ENCODE data around the gene SUPT4H1. TPM values are rescaled to one million over a fixed set of nuclear protein-coding genes. Genes with fewer than 3 reads are reported as not detected.

Gene SUPT4H1
- total and polyA plus RNA-seq, 9 of the 15 experiments (the other 6 are each of a cell fraction or from before 2014, with no cell fraction given) = 62.1 to 320 (median 117) TPM

GRCh38 chr17:58335779-58336455, 16.1 kb downstream of the SUPT4H1 start (continued):
- no peak for TF ChIP-seq ZNF609 (CRISPR knock-in tag; IDR thresholded peaks at IDR 0.05; ENCODE audit: borderline replicate concordance)
- TF ChIP-seq SMAD4 (CRISPR knock-in tag; conservative IDR thresholded peaks at IDR 0.05) = peak; percentile 88
- no peak for TF ChIP-seq PHF21A (IDR thresholded peaks at IDR 0.05; ENCODE audit: borderline replicate concordance, low read depth)
- no peak for TF ChIP-seq ZKSCAN8 (CRISPR knock-in tag; IDR thresholded peaks at IDR 0.05)
- no peak for TF ChIP-seq GABPB2 (CRISPR knock-in tag; conservative IDR thresholded peaks at IDR 0.05)
- TF ChIP-seq SMARCC2 (IDR thresholded peaks at IDR 0.05; ENCODE audit: low read depth) = peak; percentile 28; the same call in 1 of the 2 replicates
- TF ChIP-seq MLLT1 (IDR thresholded peaks at IDR 0.05) = peak; percentile 37 to 75; a peak in 3 of 4 replicates
- no peak for TF ChIP-seq IRF9 (tag; IDR thresholded peaks at IDR 0.05)
- no peak for TF ChIP-seq CHD2 (IDR thresholded peaks at IDR 0.05; ENCODE audit: low read depth, low read length)
- TF ChIP-seq ATF1 (CRISPR knock-in tag; IDR thresholded peaks at IDR 0.05) = no peak
- TF ChIP-seq ATF1 (tag; IDR thresholded peaks at IDR 0.05) = peak; percentile 17; the same call in 1 of the 2 replicates
- peak; percentile 33; the same call in 1 of the 2 replicates for TF ChIP-seq PATZ1 (CRISPR knock-in tag; IDR thresholded peaks at IDR 0.05; ENCODE audit: borderline replicate concordance)
- no peak for TF ChIP-seq DACH1 (IDR thresholded peaks at IDR 0.05; ENCODE audit: partially characterized antibody)
- no peak for TF ChIP-seq SAFB2 (IDR thresholded peaks at IDR 0.05; ENCODE audit: borderline replicate concordance, low read depth, low read length, severe bottlenecking)
- TF ChIP-seq RNF219 (CRISPR knock-in tag; IDR thresholded peaks at IDR 0.05) = no peak
